Right lobe of liver (tissue), 4 donors: ENCODE measurements around the gene CTTNBP2.

Experiments
- CTCF ChIP-seq, 4 donors: fragments of 200-600 bp in 3 of 4; fragments of 450-650 bp in 1 of 4; IDR thresholded peaks; one replicate each; pipeline versions ENCODE4 v1.5.1 to v1.8.0; 2016 to 2022; ENCODE audit warnings: antibody characterized with exemption in 4 of 4, mild to moderate bottlenecking in 2 of 4
- POLR2A ChIP-seq: fragments of 450-650 bp; IDR thresholded peaks from one replicate; pipeline ENCODE4 v1.6.1; 2017; ENCODE audit warnings: antibody characterized with exemption, mild to moderate bottlenecking
- donor health status: DM: no; HTN: no; CAD: no.
- donor health status: DM: no; HTN: no; CAD: no.
- donor health status: DM: no; HTN: yes; CAD: no.

GRCh38 chr7:117666031-117666430 is 207.2 kb downstream of the CTTNBP2 start:
- TF ChIP-seq CTCF (IDR thresholded peaks at IDR 0.05) (no peak), POLR2A (no peak)
